GM12878 (cell line): ENCODE results near the gene RARB. TPM values are rescaled to one million over a fixed set of nuclear protein-coding genes. Genes with fewer than 3 reads are reported as not detected.

Source experiments
- ATAC-seq: fragments of 200-7000 bp; cut with Tn5 transposase; 3 replicates; pipeline ENCODE4 v1.9.1; 2020; ENCODE audit warnings: mild to moderate bottlenecking, moderate library complexity
- BruUV-seq: library from RNA; stranded (reverse); fragments of 400-500 nt; replicated peaks from 2 replicates; lab custom pipeline; 2021; lab: Mats Ljungman, UMichigan
- CTCF ChIA-PET: fragments of 300-600 bp; sonication (Branson Sonifier 250); formaldehyde crosslinking; extraction: SDS; loops from one replicate; lab custom pipeline; 2021; ENCODE audit warnings: inconsistent platforms; lab: Yijun Ruan, JAX
- POLR2A ChIA-PET: fragments of 350-600 bp; formaldehyde crosslinking; extraction: SDS; loops from one replicate; lab custom pipeline; 2021; ENCODE audit warnings: inconsistent platforms; lab: Charles Lee
- RAD21 ChIA-PET: fragments of 300-600 bp; sonication (Branson Sonifier 250); formaldehyde crosslinking; loops from one replicate; lab custom pipeline; 2023; ENCODE audit warnings: antibody characterized with exemption; ENCODE audit not compliant: unreplicated experiment; lab: Charles Lee
- SMC1A ChIA-PET: fragments of 300-600 bp; sonication (Branson Sonifier 250); formaldehyde crosslinking; loops from one replicate; lab custom pipeline; 2023; ENCODE audit not compliant: unreplicated experiment, uncharacterized antibody; lab: Charles Lee
- DNase-seq: peaks from one replicate; pipeline ENCODE4 v3.0.0-alpha.2; 2011; ENCODE audit warnings: low read depth, low spot score
- FAIRE-seq: peaks from 3 replicates; lab custom pipeline; 2011; peaks lifted over from hg19 to GRCh38; lab: Jason Lieb, UNC
- H2AFZ ChIP-seq: 2 replicates; pipeline ENCODE4 v1.6.0; 2011; ENCODE audit warnings: low read depth, low read length, control low read depth; ENCODE audit not compliant: control insufficient read depth
- H3K27ac ChIP-seq: 2 replicates; pipeline ENCODE4 v1.5.1; 2011; ENCODE audit warnings: control low read depth; ENCODE audit not compliant: control insufficient read depth, insufficient read depth
- H3K27me3 ChIP-seq, 2 experiments: replicated peaks in 1 of 2; 2 replicates each; pipeline versions ENCODE4 v1.6.0 to v1.6.1; 2011; ENCODE audit warnings: low read length in 1 of 2; ENCODE audit not compliant: control insufficient read depth in 2 of 2, insufficient read depth in 2 of 2
- H3K36me3 ChIP-seq, 2 experiments: 2 replicates each; pipeline ENCODE4 v1.5.1; 2011; ENCODE audit warnings: low read length in 1 of 2; ENCODE audit not compliant: control insufficient read depth in 2 of 2, insufficient read depth in 2 of 2
- H3K4me1 ChIP-seq: 2 replicates; pipeline ENCODE4 v1.6.1; 2011; ENCODE audit warnings: mild to moderate bottlenecking, low read length, moderate library complexity, mixed read lengths; ENCODE audit not compliant: control insufficient read depth, insufficient read depth
- H3K4me2 ChIP-seq: 2 replicates; pipeline ENCODE4 v1.6.0; 2011; ENCODE audit warnings: control low read depth; ENCODE audit not compliant: control insufficient read depth, insufficient read depth
- H3K4me3 ChIP-seq: fragments of 200-600 bp; sonication (generic); 2 replicates; pipeline ENCODE4 v1.5.1; 2016
- H3K79me2 ChIP-seq: 2 replicates; pipeline ENCODE4 v1.6.0; 2011; ENCODE audit warnings: low read length; ENCODE audit not compliant: control insufficient read depth, insufficient read depth
- H3K9ac ChIP-seq: 2 replicates; pipeline ENCODE4 v1.8.0; 2011; ENCODE audit warnings: low read length, control low read depth, mixed read lengths; ENCODE audit not compliant: control insufficient read depth, insufficient read depth
- H3K9me3 ChIP-seq: replicated peaks from 3 replicates; pipeline ENCODE4 v1.5.1; 2011; ENCODE audit warnings: mild to moderate bottlenecking, low read length; ENCODE audit not compliant: control insufficient read depth, insufficient read depth
- H4K20me1 ChIP-seq: 2 replicates; pipeline ENCODE4 v1.6.0; 2011; ENCODE audit not compliant: control insufficient read depth, insufficient read depth
- DPF2 ChIP-seq: fragments of 450-650 bp; IDR thresholded peaks from 2 replicates; pipeline ENCODE4 v1.6.1; 2017; ENCODE audit warnings: mild to moderate bottlenecking
- PML ChIP-seq: IDR thresholded peaks from 2 replicates; pipeline ENCODE4 v1.6.1; 2012; ENCODE audit warnings: low read length, inconsistent platforms
- WGBS: methylation state at CpG from one replicate; pipeline ENCODE4 v1.1.6; 2016; ENCODE audit warnings: low lambda C conversion rate; ENCODE audit not compliant: insufficient replicate concordance, insufficient coverage; ENCODE audit errors: missing lambda C conversion rate; 5-methylcytosine and 5-hydroxymethylcytosine counted together
- in situ Hi-C: fragments of 300-500 bp; cut with MboI; formaldehyde crosslinking; loops from 9 replicates; pipeline ENCODE4 v1.14.3; 2018; ENCODE audit warnings: mixed read lengths
- intact Hi-C: fragments of 100-400 bp; cut with micrococcal nuclease; formaldehyde crosslinking; loops from one replicate; pipeline ENCODE4 v1.14.2; 2022; ENCODE audit not compliant: unreplicated experiment
- polyA plus RNA-seq, 11 experiments: library from polyadenylated mRNA; depleted of rRNA in 4 of 11; unstranded in 6 of 11; stranded (reverse) in 5 of 11; fragments of >200 nt; fragmentation: Nextera tagmentation in 4 of 11; fragmentation: Illumina TruSeq in 1 of 11; extraction: Ambion mirVana in 4 of 11; extraction: Trizol in 1 of 11; gene quantifications; 1 replicate in 1 of 11; 2 replicates in 10 of 11; pipeline versions ENCODE4 v1.2.1 to v1.2.3, GENCODE V29; 2011 to 2016; ENCODE audit warnings: inconsistent platforms in 2 of 11, missing spikeins in 2 of 11, low read depth in 1 of 11
- total RNA-seq, 4 experiments: library from RNA; depleted of rRNA in 3 of 4; stranded (reverse); fragments of >200 nt in 3 of 4; fragmentation: Illumina TruSeq in 1 of 4; extraction: Trizol in 1 of 4; gene quantifications; 2 replicates each; pipeline versions ENCODE4 v1.2.1 to v1.2.3, GENCODE V29; 2013 to 2021
- TF ChIP-seq, protein P1 (sequence below): fragments of 450-650 bp; formaldehyde crosslinking; IDR thresholded peaks from 2 replicates; pipeline ENCODE4 v1.5.0; 2022; ENCODE audit warnings: mild to moderate bottlenecking, missing genetic modification characterization

The RARB gene
- total and polyA plus RNA-seq, 10 of the 15 experiments (the other 5 are each of a cell fraction or from before 2014, with no cell fraction given): 0.05 to 0.06 TPM; not detected in 8

DNA sequence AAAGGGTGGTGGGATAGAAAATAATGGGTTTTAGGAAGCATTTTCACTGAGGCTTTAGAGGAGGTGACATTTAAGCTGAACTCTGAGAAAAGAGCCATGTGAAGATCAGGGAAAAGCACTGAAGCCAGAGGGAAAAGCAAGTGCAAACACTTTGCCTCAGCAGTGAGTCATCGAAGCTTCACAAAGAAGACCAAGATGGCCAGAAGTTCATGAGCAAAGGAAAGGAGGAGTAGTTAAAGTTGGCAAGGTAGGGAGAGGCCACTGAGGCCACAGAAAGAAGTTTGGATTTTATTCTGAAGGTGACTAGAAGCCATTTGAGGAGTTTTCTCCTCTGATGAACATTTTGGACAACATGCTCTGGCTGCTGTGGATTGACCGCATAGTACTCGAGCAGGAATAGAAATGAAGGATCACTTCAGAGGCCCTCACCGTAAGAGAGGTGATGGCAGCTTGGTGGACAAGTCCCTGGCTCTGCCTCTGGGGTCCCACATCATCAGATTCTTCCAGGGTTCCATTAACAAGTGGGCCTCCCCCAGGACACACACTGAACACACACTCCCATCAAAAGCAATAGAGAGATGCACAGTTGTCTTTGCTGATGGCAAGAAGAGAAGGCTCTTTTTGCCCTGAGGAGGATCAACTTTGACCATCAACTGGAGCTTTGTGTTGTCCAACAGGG is 161.2 kb downstream of the RARB start (continued):
- TF ChIP-seq, protein P1, sequence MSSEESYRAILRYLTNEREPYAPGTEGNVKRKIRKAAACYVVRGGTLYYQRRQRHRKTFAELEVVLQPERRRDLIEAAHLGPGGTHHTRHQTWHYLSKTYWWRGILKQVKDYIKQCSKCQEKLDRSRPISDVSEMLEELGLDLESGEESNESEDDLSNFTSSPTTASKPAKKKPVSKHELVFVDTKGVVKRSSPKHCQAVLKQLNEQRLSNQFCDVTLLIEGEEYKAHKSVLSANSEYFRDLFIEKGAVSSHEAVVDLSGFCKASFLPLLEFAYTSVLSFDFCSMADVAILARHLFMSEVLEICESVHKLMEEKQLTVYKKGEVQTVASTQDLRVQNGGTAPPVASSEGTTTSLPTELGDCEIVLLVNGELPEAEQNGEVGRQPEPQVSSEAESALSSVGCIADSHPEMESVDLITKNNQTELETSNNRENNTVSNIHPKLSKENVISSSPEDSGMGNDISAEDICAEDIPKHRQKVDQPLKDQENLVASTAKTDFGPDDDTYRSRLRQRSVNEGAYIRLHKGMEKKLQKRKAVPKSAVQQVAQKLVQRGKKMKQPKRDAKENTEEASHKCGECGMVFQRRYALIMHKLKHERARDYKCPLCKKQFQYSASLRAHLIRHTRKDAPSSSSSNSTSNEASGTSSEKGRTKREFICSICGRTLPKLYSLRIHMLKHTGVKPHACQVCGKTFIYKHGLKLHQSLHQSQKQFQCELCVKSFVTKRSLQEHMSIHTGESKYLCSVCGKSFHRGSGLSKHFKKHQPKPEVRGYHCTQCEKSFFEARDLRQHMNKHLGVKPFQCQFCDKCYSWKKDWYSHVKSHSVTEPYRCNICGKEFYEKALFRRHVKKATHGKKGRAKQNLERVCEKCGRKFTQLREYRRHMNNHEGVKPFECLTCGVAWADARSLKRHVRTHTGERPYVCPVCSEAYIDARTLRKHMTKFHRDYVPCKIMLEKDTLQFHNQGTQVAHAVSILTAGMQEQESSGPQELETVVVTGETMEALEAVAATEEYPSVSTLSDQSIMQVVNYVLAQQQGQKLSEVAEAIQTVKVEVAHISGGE (CRISPR knock-in tag): no peak

DNA sequence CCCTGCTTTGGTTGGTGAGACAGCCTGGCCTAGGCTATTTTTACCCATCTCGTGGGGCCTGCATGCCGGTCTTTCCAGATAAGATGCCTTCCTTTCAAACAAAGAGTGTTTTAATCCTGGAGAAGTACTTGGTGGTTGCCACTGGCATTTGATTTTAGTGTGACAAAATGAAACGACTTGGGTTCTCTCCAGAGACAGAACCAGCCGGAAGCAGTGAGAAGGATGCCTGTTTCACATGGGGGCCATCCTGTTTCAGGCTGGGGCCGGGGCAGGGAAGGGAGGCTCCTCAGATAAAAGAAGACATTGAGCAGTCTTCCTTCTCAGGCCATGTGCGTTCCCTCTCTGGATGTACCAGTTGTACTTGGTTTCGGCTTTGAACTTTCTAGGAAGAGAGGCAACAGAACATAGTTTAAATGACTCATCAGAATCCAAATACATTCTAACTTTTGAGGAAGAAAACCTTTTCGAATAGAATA is 161.8 kb downstream of the RARB start:
- ATAC-seq: no peak

More for the DNA sequence above, 161.8 kb downstream of the RARB start:
- TF ChIP-seq DPF2 (no peak), PML (no peak)
- intact Hi-C loops: loop anchor here (5.0 to 10.0 kb wide), 2 partner anchors 818 to 905 kb away; no protein-coding TSS in a partner anchor
- FAIRE-seq (no peak), DNase-seq (no peak)
- no peak overlapping the region for H3K4me3 ChIP-seq
- in situ Hi-C loops: loop anchor here (10.0 kb wide), 1 partner anchor 815 kb away; no protein-coding TSS in a partner anchor
- no peak overlapping the region for H3K27ac ChIP-seq
- H3K27me3 ChIP-seq: no peaks in the 10 kb centered on the region
- ChIA-PET POLR2A (no interaction called here), RAD21 (no interaction called here), SMC1A (no interaction called here), CTCF (interaction anchor here (1.3 kb wide), 2 partner anchors 57 to 148 kb away, joined by 3 read pairs; no protein-coding TSS in a partner anchor)
- H2AFZ ChIP-seq: no peak overlapping the region
- no peaks in the 10 kb centered on the region for H3K4me1 ChIP-seq
- no TSS peak for BruUV-seq
- WGBS: 49% methylated on average over 8 of the region's 8 CpGs
- H3K79me2 ChIP-seq: no peaks in the 10 kb centered on the region
- H4K20me1 ChIP-seq: no peaks in the 10 kb centered on the region
- no peak overlapping the region for H3K9ac ChIP-seq
- no peaks in the 10 kb centered on the region for H3K36me3 ChIP-seq
- no peak overlapping the region for H3K4me2 ChIP-seq
- H3K9me3 ChIP-seq: no peaks in the 10 kb centered on the region; the same call in 2 of the 3 replicates
